ENCODE data around the gene NEIL1. TPM values are rescaled to one million over a fixed set of nuclear protein-coding genes. Genes with fewer than 3 reads are reported as not detected.

Gene NEIL1
- total RNA-seq, 3 donors from 2014 or later: 23.4 to 101 (median 97.9) TPM

DNA sequence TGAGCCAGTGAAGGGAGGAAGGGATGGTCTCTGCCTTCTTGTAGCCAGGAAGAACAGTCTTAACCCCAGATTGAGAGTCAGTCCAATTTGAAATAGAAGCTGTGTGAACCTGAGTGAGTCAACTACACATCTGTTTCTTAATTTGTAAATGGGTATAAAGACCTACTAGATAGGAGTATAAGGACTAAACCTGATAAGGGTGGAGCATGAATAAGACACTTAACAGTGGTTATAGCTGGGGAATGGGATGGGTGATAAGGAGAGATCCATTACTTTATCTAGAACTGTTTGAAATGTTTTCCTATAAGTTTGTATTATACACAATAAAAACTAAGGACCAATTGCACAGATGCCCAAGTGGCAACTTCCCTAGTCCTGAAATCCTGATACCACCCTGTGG lies 20.2 kb downstream of the NEIL1 start:
- intact Hi-C loops (cut with DNase I; ENCODE audit: low total_unique reads): no loop called here
- H3K4me3 ChIP-seq: no peak overlapping the region
- H3K4me1 ChIP-seq: peaks cover 6 to 8% of the 10 kb centered on the region in 2 donors
- DNase-seq (ENCODE audit: low spot score in 2 of 2): no peak
- H3K36me3 ChIP-seq: peaks cover 5% of the 10 kb centered on the region
- no peaks in the 10 kb centered on the region for H3K9me3 ChIP-seq
- no peaks in the 10 kb centered on the region for H3K27me3 ChIP-seq
- peak overlapping the region; percentile 97 to 99 for H3K27ac ChIP-seq
- TF ChIP-seq, protein P1, sequence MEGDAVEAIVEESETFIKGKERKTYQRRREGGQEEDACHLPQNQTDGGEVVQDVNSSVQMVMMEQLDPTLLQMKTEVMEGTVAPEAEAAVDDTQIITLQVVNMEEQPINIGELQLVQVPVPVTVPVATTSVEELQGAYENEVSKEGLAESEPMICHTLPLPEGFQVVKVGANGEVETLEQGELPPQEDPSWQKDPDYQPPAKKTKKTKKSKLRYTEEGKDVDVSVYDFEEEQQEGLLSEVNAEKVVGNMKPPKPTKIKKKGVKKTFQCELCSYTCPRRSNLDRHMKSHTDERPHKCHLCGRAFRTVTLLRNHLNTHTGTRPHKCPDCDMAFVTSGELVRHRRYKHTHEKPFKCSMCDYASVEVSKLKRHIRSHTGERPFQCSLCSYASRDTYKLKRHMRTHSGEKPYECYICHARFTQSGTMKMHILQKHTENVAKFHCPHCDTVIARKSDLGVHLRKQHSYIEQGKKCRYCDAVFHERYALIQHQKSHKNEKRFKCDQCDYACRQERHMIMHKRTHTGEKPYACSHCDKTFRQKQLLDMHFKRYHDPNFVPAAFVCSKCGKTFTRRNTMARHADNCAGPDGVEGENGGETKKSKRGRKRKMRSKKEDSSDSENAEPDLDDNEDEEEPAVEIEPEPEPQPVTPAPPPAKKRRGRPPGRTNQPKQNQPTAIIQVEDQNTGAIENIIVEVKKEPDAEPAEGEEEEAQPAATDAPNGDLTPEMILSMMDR (IDR thresholded peaks at IDR 0.05): no peak
- no peak for TF ChIP-seq POLR2AphosphoS5 (IDR thresholded peaks at IDR 0.05)
- no peak for TF ChIP-seq POLR2A (IDR thresholded peaks at IDR 0.05)

DNA sequence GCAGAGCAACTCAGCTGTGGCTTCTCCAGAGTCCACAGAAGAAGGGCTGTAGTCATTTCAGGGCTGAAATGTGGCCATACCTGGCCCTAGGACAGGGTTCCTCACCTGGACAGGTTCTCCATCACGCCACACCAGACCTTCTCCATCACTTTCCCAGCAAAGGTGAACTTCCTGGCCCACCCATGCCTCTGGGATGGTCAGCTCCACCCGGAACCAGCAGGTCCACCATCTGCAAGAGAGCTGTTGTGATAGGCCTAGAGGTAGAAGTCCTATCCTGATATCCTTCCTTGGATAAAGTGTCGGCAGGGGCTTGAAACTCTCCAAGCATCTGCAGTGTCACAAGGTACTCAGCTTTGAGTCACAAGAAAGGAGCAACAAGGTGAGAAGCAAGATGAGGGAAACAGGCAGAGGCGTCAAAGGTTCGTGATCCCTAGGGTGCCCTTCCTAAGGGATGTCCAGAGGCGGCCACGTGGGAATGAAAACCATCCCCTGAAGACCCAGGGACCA lies 20.6 kb downstream of the NEIL1 start:
- intact Hi-C loops (cut with DNase I; ENCODE audit: low total_unique reads): no loop called here
- H3K4me3 ChIP-seq: peak overlapping the region; percentile 97 to 99 (median 98)
- no peak for DNase-seq (ENCODE audit: low spot score in 2 of 2)
- peaks cover 5% of the 10 kb centered on the region for H3K36me3 ChIP-seq
- H3K27ac ChIP-seq: peak overlapping the region; percentile 97 to 99
- H3K9me3 ChIP-seq: no peaks in the 10 kb centered on the region
- no peaks in the 10 kb centered on the region for H3K27me3 ChIP-seq
- H3K4me1 ChIP-seq: peaks cover 6 to 8% of the 10 kb centered on the region in 2 donors
- TF ChIP-seq, protein P1 (IDR thresholded peaks at IDR 0.05): no peak
- no peak for TF ChIP-seq POLR2AphosphoS5 (IDR thresholded peaks at IDR 0.05)
- no peak for TF ChIP-seq POLR2A (IDR thresholded peaks at IDR 0.05)

DNA sequence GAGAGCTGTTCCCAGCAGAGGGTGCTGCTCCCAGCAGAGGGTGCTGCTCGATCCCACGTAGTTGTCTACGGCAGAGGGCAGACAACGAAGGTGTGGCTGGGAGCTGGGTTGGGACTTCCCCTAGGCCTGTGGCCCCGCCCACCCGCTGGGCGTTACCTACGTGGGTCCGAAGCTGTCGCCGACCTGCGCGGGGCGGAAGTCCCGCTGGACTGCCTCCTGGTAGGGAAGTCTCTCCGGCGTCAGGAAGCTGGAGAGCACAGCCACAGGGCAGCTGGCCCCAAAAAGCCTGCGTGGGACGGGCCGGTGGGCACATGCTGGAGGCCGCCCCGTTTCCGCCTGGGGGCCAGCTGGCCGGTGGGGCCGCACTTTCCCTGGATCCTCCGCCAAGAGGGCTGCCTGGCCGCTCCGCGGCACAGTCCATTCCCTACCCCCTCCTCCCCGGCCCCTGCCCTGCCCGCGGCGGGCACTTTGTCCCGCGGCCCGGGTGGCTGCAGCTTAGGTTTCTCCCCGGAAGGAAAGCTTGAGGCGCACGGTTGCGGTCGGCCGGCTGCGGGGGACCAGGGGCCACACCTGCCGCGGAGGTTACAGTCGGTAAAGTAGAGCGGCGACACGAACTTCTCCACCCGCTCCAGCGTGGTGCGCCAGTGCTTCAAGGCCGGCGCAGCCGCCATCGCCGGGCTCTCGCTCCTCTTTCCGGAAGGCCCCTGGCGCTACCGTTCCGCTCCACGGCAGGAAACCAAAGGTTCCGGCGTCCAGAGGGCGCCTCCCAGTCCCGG lies 21.3 kb downstream of the NEIL1 start, which contains the start of gene MAN2C1:
Gene MAN2C1, minus strand, starts transcription at position 695 of the 776 bp plus-strand sequence. Its CDS starts 24 bp downstream, at position 671.
- peaks cover 5% of the 10 kb centered on the region for H3K36me3 ChIP-seq
- intact Hi-C loops (cut with DNase I; ENCODE audit: low total_unique reads): no loop called here
- TF ChIP-seq POLR2AphosphoS5 (IDR thresholded peaks at IDR 0.05) (peak; percentile 73 to 83 (median 80)), POLR2A (IDR thresholded peaks at IDR 0.05) (no peak)
- TF ChIP-seq, protein P1 (IDR thresholded peaks at IDR 0.05): peak; percentile 23 to 80 (median 63)

GRCh38 chr15:75368689-75369239 lies 21.9 kb downstream of the NEIL1 start:
- Histone ChIP-seq H3K9me3 (no peaks in the 10 kb centered on the region), H3K27ac (peak overlapping the region; percentile 97 to 99), H3K36me3 (peaks cover 5% of the 10 kb centered on the region), H3K4me3 (peak overlapping the region; percentile 97 to 99 (median 98)), H3K4me1 (peaks cover 6 to 8% of the 10 kb centered on the region in 2 donors), H3K27me3 (no peaks in the 10 kb centered on the region)
- no peak for DNase-seq (ENCODE audit: low spot score in 2 of 2)
- TF ChIP-seq POLR2AphosphoS5 (IDR thresholded peaks at IDR 0.05): no peak
- TF ChIP-seq POLR2A (IDR thresholded peaks at IDR 0.05): no peak
- TF ChIP-seq, protein P1 (IDR thresholded peaks at IDR 0.05): no peak
- intact Hi-C loops (cut with DNase I; ENCODE audit: low total_unique reads): no loop called here

More for the DNA sequence above, 21.3 kb downstream of the NEIL1 start, which contains the start of gene MAN2C1:
- Histone ChIP-seq H3K27me3 (no peaks in the 10 kb centered on the region), H3K4me1 (peaks cover 6 to 8% of the 10 kb centered on the region in 2 donors), H3K9me3 (no peaks in the 10 kb centered on the region), H3K4me3 (peak within 1 kb of the TSS; percentile 97 to 99 (median 98)), H3K27ac (peak within 1 kb of the TSS; percentile 97 to 99)
- peak; percentile 94 to 96 for DNase-seq (ENCODE audit: low spot score in 2 of 2)

Data from breast epithelium (tissue), 4 donors.